KMS-11 (cell line): ENCODE results near the gene DCHS2.

Experiments
- H2AFZ ChIP-seq: fragments of 200-600 bp; sonication (generic); 2 replicates; pipeline ENCODE4 v1.6.1; 2016; ENCODE audit warnings: antibody characterized with exemption, mixed run types, low read depth
- H3K27ac ChIP-seq: fragments of 200-600 bp; sonication (generic); 2 replicates; pipeline ENCODE4 v1.6.1; 2016; ENCODE audit warnings: mild to moderate bottlenecking, mixed run types
- H3K27me3 ChIP-seq: fragments of 200-600 bp; sonication (generic); 2 replicates; pipeline ENCODE4 v1.6.1; 2017; ENCODE audit warnings: mild to moderate bottlenecking, low read depth, mixed run types, moderate library complexity; ENCODE audit not compliant: insufficient read depth
- H3K36me3 ChIP-seq: fragments of 200-600 bp; sonication (generic); 2 replicates; pipeline ENCODE4 v1.6.1; 2017; ENCODE audit warnings: mild to moderate bottlenecking, mixed run types; ENCODE audit not compliant: insufficient read depth
- H3K4me1 ChIP-seq: fragments of 200-600 bp; sonication (generic); 2 replicates; pipeline ENCODE4 v1.6.1; 2016; ENCODE audit warnings: mild to moderate bottlenecking, low read depth, mixed run types; ENCODE audit not compliant: poor library complexity, severe bottlenecking
- H3K4me2 ChIP-seq: fragments of 200-600 bp; sonication (generic); 2 replicates; pipeline ENCODE4 v1.7.0; 2016; ENCODE audit warnings: mild to moderate bottlenecking, mixed run types
- H3K4me3 ChIP-seq: fragments of 200-600 bp; sonication (generic); IDR thresholded peaks from 2 replicates; pipeline ENCODE4 v1.6.1; 2017; ENCODE audit warnings: low read depth, low read length, mixed read lengths; ENCODE audit not compliant: insufficient read depth
- H3K79me2 ChIP-seq: fragments of 200-600 bp; sonication (generic); 2 replicates; pipeline ENCODE4 v1.6.1; 2016; ENCODE audit warnings: low read depth, mixed run types; ENCODE audit not compliant: insufficient read depth
- H3K9ac ChIP-seq: fragments of 200-600 bp; sonication (generic); 2 replicates; pipeline ENCODE4 v1.6.1; 2016; ENCODE audit warnings: mild to moderate bottlenecking, mixed run types
- H4K20me1 ChIP-seq: fragments of 200-600 bp; sonication (generic); 2 replicates; pipeline ENCODE4 v1.6.1; 2016; ENCODE audit warnings: mild to moderate bottlenecking, mixed run types; ENCODE audit not compliant: insufficient read depth
- CTCF ChIP-seq: fragments of 200-600 bp; sonication (generic); conservative IDR thresholded peaks from 2 replicates; pipeline ENCODE4 v1.6.1; 2017; ENCODE audit warnings: low read depth, mild to moderate bottlenecking, antibody characterized with exemption, low read length, moderate library complexity, mixed read lengths

Gene DCHS2

GRCh38 chr4:154473497-154473896 lies 18.1 kb downstream of the DCHS2 start:
- H3K9ac ChIP-seq, result no peak overlapping the region
- TF ChIP-seq CTCF, result no peak
- no peaks in the 10 kb centered on the region for H3K79me2 ChIP-seq
- H3K4me2 ChIP-seq, result no peak overlapping the region
- H3K4me3 ChIP-seq, result no peak overlapping the region
- peaks cover 13% of the 10 kb centered on the region for H3K4me1 ChIP-seq
- H3K36me3 ChIP-seq, result no peaks in the 10 kb centered on the region
- no peak overlapping the region for H3K27ac ChIP-seq
- H4K20me1 ChIP-seq, result no peaks in the 10 kb centered on the region
- no peaks in the 10 kb centered on the region for H3K27me3 ChIP-seq
- no peak overlapping the region for H2AFZ ChIP-seq

GRCh38 chr4:154472858-154473257 lies 18.7 kb downstream of the DCHS2 start:
- Histone ChIP-seq H4K20me1 (no peaks in the 10 kb centered on the region), H3K4me3 (no peak overlapping the region), H3K27me3 (no peaks in the 10 kb centered on the region), H3K36me3 (no peaks in the 10 kb centered on the region), H3K79me2 (no peaks in the 10 kb centered on the region), H3K9ac (no peak overlapping the region), H3K4me2 (no peak overlapping the region), H3K4me1 (peaks cover 13% of the 10 kb centered on the region), H3K27ac (no peak overlapping the region), H2AFZ (no peak overlapping the region)
- no peak for TF ChIP-seq CTCF

- H3K36me3 ChIP-seq, result no peaks in the 10 kb centered on the region
- H2AFZ ChIP-seq, result 0 out of 2 replicates have a peak overlapping the region, but pooled peaks have one; percentile 28
- H3K4me2 ChIP-seq, result no peak overlapping the region
- H3K27me3 ChIP-seq, result no peaks in the 10 kb centered on the region
- H3K4me1 ChIP-seq, result peaks cover 13% of the 10 kb centered on the region
- H4K20me1 ChIP-seq, result no peaks in the 10 kb centered on the region
- H3K9ac ChIP-seq, result no peak overlapping the region
- no peak overlapping the region for H3K4me3 ChIP-seq
- H3K79me2 ChIP-seq, result no peaks in the 10 kb centered on the region
- no peak overlapping the region for H3K27ac ChIP-seq
- no peak for TF ChIP-seq CTCF
These were observed 19.9 kb downstream of the DCHS2 start for GRCh38 chr4:154471526-154472331.

- Histone ChIP-seq H3K27me3 (no peaks in the 10 kb centered on the region), H3K4me1 (peaks cover 13% of the 10 kb centered on the region), H3K9ac (no peak overlapping the region), H3K4me3 (no peak overlapping the region), H3K4me2 (no peak overlapping the region), H3K36me3 (no peaks in the 10 kb centered on the region), H3K27ac (no peak overlapping the region), H4K20me1 (no peaks in the 10 kb centered on the region), H2AFZ (no peak overlapping the region), H3K79me2 (no peaks in the 10 kb centered on the region)
- TF ChIP-seq CTCF, result no peak
These were observed 20.6 kb downstream of the DCHS2 start for GRCh38 chr4:154471032-154471431.
